HEK293 (cell line): ENCODE measurements around the gene VAV2.

Experiments used
- ZNF549 ChIP-seq: fragments of 450-650 bp; IDR thresholded peaks from 2 replicates; pipeline ENCODE4 v1.5.1; 2018; ENCODE audit warnings: missing biosample characterization, missing genetic modification characterization, mild to moderate bottlenecking, inconsistent platforms, moderate library complexity
- ZNF76 ChIP-seq: fragments of 450-650 bp; formaldehyde crosslinking; IDR thresholded peaks from 2 replicates; pipeline ENCODE4; 2016; ENCODE audit warnings: low read depth, missing biosample characterization, missing genetic modification characterization, borderline replicate concordance

DNA sequence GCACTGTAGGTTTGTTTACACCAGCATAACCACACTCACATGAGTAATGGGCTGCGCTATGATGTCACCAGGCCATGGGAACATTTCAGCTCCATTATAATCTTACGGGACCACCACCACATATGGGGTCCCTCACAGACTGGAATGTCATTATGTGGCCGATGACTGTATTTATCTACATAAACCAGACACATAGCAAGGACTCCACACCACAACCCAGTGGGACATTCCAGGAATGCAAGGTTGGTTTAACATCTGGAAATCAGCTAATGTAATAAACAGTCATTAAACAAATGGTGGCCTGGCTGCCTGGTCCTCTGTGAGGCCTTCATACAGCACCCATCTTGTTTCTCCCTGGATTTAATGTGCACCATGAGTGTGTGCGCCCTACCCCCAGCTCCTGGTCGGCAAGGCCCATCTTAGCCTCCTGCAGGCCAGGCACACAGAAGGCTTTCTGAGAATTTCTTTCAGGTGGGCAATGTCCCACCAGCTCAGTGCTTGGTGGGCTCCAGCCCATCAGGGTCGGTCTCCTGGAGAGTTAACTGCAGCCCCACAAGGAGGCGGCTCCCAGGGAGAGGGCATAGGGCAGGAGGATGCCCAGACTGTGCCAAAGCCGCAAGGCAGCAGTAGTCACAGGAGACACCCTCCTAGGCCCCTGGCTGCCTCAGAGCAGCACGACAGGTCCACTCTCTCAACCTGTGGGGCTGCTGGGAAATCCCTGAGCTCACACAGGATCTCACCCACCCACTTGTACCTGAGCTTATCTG lies 218.1 kb downstream of the VAV2 start:
- TF ChIP-seq ZNF76 (tag by site-specific recombination) = no peak
- no peak for TF ChIP-seq ZNF549 (tag by site-specific recombination)
